NOMO-1 treated with dmso at 0.1 percent for 144 hours (cell line): ENCODE results near the gene NTF3.
"Not testable (repeated sequence)": the region's sequence is repeated elsewhere in the genome, so short reads cannot be mapped to it uniquely, and the experiment has no call there.

Experiments
- DNase-seq: peaks from one replicate; lab custom pipeline; 2025; ENCODE audit not compliant: unreplicated experiment; lab: John Stamatoyannopoulos, UW

The NTF3 gene

GRCh38 chr12:5524769-5525436 lies 93.0 kb downstream of the NTF3 start:
- DNase-seq: no peak

GRCh38 chr12:5525783-5526367 lies 94.0 kb downstream of the NTF3 start:
- DNase-seq: no peak

GRCh38 chr12:5533368-5533767 lies 101.5 kb downstream of the NTF3 start:
- DNase-seq: no peak

- DNase-seq: no peak
Measured at GRCh38 chr12:5534426-5535199, 102.7 kb downstream of the NTF3 start.

GRCh38 chr12:5535541-5535940 lies 103.6 kb downstream of the NTF3 start:
- DNase-seq: no peak

- DNase-seq: not testable (repeated sequence)
Measured at GRCh38 chr12:5537026-5537615, 105.2 kb downstream of the NTF3 start.

- DNase-seq: no peak
Measured at GRCh38 chr12:5537771-5538170, 105.9 kb downstream of the NTF3 start.
